Endothelial cell of umbilical vein (primary cell): Measurements from ENCODE around the gene LGR6. TPM values are rescaled to one million over a fixed set of nuclear protein-coding genes. Genes with fewer than 3 reads are reported as not detected.

ENCODE experiments used
- BruUV-seq: library from RNA; stranded (reverse); fragments of 400-500 nt; replicated peaks from 2 replicates; lab custom pipeline; 2021; lab: Mats Ljungman, UMichigan
- CTCF ChIA-PET: fragments of 300-600, 350-600 bp; sonication (Branson Sonifier 250); formaldehyde crosslinking; loops from one replicate; lab custom pipeline; 2021; ENCODE audit warnings: antibody characterized with exemption, inconsistent platforms; lab: Charles Lee
- POLR2A ChIA-PET: fragments of 300-600, 350-600 bp; sonication (Branson Sonifier 250); formaldehyde crosslinking; loops from one replicate; lab custom pipeline; 2021; ENCODE audit warnings: antibody characterized with exemption, inconsistent platforms; lab: Charles Lee
- DNase-seq: peaks from one replicate; pipeline ENCODE4 v3.0.0-alpha.2; 2011; ENCODE audit warnings: low read depth, low spot score
- FAIRE-seq: peaks from 2 replicates; lab custom pipeline; 2011; peaks lifted over from hg19 to GRCh38; lab: Jason Lieb, UNC
- H2AFZ ChIP-seq: 2 replicates; pipeline ENCODE4 v1.6.0; 2012; ENCODE audit warnings: low read depth, low read length, control low read depth, inconsistent platforms
- H3K27ac ChIP-seq: 2 replicates; pipeline ENCODE4 v1.5.1; 2011; ENCODE audit warnings: low read depth, mild to moderate bottlenecking, control low read depth, low read length, moderate library complexity; ENCODE audit not compliant: insufficient read depth
- H3K27me3 ChIP-seq, 2 experiments: 2 replicates each; pipeline versions ENCODE4 v1.6.0 to v1.6.1; 2011; ENCODE audit warnings: low read length in 2 of 2, mixed read lengths in 1 of 2; ENCODE audit not compliant: control insufficient read depth in 2 of 2, insufficient read depth in 2 of 2
- H3K36me3 ChIP-seq, 2 experiments: 2 replicates in 1 of 2; 3 replicates in 1 of 2; pipeline ENCODE4 v1.5.1; 2011; ENCODE audit warnings: low read length in 2 of 2, mild to moderate bottlenecking in 1 of 2, moderate library complexity in 1 of 2; ENCODE audit not compliant: control insufficient read depth in 2 of 2, insufficient read depth in 2 of 2; ENCODE audit errors: extremely low read depth in 1 of 2
- H3K4me1 ChIP-seq: 3 replicates; pipeline ENCODE4 v1.5.1; 2011; ENCODE audit warnings: mild to moderate bottlenecking, low read length; ENCODE audit not compliant: control insufficient read depth, insufficient read depth; ENCODE audit errors: extremely low read depth
- H3K4me2 ChIP-seq: 2 replicates; pipeline ENCODE4 v1.6.1; 2011; ENCODE audit warnings: low read length, control low read depth, mixed read lengths; ENCODE audit not compliant: insufficient read depth
- H3K4me3 ChIP-seq, 3 experiments: fragments of 200-600 bp in 1 of 3; sonication (generic), shearing (Covaris generic) in 1 of 3; replicated peaks in 1 of 3; 2 replicates each; pipeline ENCODE4 v1.5.1; 2011 to 2016; ENCODE audit warnings: control low read depth in 3 of 3, low read length in 3 of 3, mild to moderate bottlenecking in 2 of 3, inconsistent platforms in 1 of 3, low read depth in 1 of 3, moderate library complexity in 1 of 3; ENCODE audit not compliant: insufficient read depth in 1 of 3
- H3K79me2 ChIP-seq: 2 replicates; pipeline ENCODE4 v1.6.0; 2012; ENCODE audit warnings: low read length, inconsistent platforms; ENCODE audit not compliant: control insufficient read depth, insufficient read depth
- H3K9ac ChIP-seq: replicated peaks from 2 replicates; pipeline ENCODE3; 2011; ENCODE audit warnings: low read length, control low read depth; ENCODE audit not compliant: insufficient read depth; ENCODE audit errors: extremely low read depth
- H3K9me1 ChIP-seq: replicated peaks from 3 replicates; pipeline ENCODE4 v1.6.0; 2011; ENCODE audit warnings: mild to moderate bottlenecking, low read length; ENCODE audit not compliant: control insufficient read depth, insufficient read depth; ENCODE audit errors: extremely low read depth
- H3K9me3 ChIP-seq: replicated peaks from 2 replicates; pipeline ENCODE4 v1.5.1; 2012; ENCODE audit warnings: low read length, inconsistent platforms; ENCODE audit not compliant: control insufficient read depth, insufficient read depth
- H4K20me1 ChIP-seq: replicated peaks from 2 replicates; pipeline ENCODE3; 2011; ENCODE audit warnings: mild to moderate bottlenecking, low read length; ENCODE audit not compliant: control insufficient read depth, insufficient read depth; ENCODE audit errors: extremely low read depth
- EZH2 ChIP-seq: IDR thresholded peaks from 2 replicates; pipeline ENCODE4 v1.6.1; 2012; ENCODE audit warnings: borderline replicate concordance, low read depth, mild to moderate bottlenecking, moderate library complexity, low read length, inconsistent platforms; ENCODE audit not compliant: severe bottlenecking
- FOS ChIP-seq: IDR thresholded peaks from 2 replicates; pipeline ENCODE4 v1.6.1; 2011; ENCODE audit warnings: mild to moderate bottlenecking, low read length, moderate library complexity, borderline replicate concordance; ENCODE audit not compliant: insufficient read depth
- GATA2 ChIP-seq: IDR thresholded peaks from 2 replicates; pipeline ENCODE4 v1.7.0; 2011; ENCODE audit warnings: low read depth, mild to moderate bottlenecking, moderate library complexity, mixed read lengths, low read length; ENCODE audit not compliant: insufficient read length, insufficient read depth
- JUN ChIP-seq: IDR thresholded peaks from 2 replicates; pipeline ENCODE4 v1.6.1; 2011; ENCODE audit warnings: borderline replicate concordance, low read depth; ENCODE audit not compliant: insufficient read length, insufficient read depth
- MYC ChIP-seq: IDR thresholded peaks from one replicate; pipeline ENCODE4 v1.6.1; 2011; ENCODE audit warnings: mild to moderate bottlenecking, low read depth, low read length
- POLR2A ChIP-seq: IDR thresholded peaks from 2 replicates; pipeline ENCODE4 v1.6.1; 2012; ENCODE audit warnings: low read depth, mild to moderate bottlenecking, control low read depth, low read length
- POLR2AphosphoS5 ChIP-seq: IDR thresholded peaks from 2 replicates; pipeline ENCODE4 v1.6.1; 2012; ENCODE audit warnings: low read depth, mild to moderate bottlenecking, control low read depth, low read length, moderate library complexity; ENCODE audit not compliant: insufficient read depth
- dilution Hi-C: fragments of 300-500 bp; cut with MboI; formaldehyde crosslinking; loops from one replicate; pipeline ENCODE4 v1.15.0; 2019; ENCODE audit warnings: low sequenced_read_pairs; ENCODE audit not compliant: extremely low pct_ligation_motif_present
- intact Hi-C: fragments of 100-400 bp; cut with micrococcal nuclease; formaldehyde crosslinking; loops from one replicate; pipeline ENCODE4 v1.10.0; 2022
- polyA plus RNA-seq, 4 experiments: library from polyadenylated mRNA; depleted of rRNA in 3 of 4; stranded (reverse) in 3 of 4; unstranded in 1 of 4; fragments of >200 nt; gene quantifications; 2 replicates each; pipeline versions ENCODE4 v1.2.1 to v1.2.3, GENCODE V29; 2011 to 2012; ENCODE audit warnings: missing spikeins in 1 of 4
- total RNA-seq: library from RNA; stranded (reverse); gene quantifications from 2 replicates; pipeline ENCODE4 v1.2.3, GENCODE V29; 2021
- TF ChIP-seq, protein P1 (sequence below): IDR thresholded peaks from 2 replicates; pipeline ENCODE4 v1.6.1; 2011; ENCODE audit not compliant: insufficient read depth, insufficient read length
- TF ChIP-seq, protein P2 (sequence below), 2 donors: IDR thresholded peaks; 1 replicate in 1 of 2; 2 replicates in 1 of 2; pipeline ENCODE4 v1.5.1; 2011; ENCODE audit warnings: low read length in 2 of 2, mild to moderate bottlenecking in 2 of 2, moderate library complexity in 2 of 2, control low read depth in 1 of 2, inconsistent platforms in 1 of 2, low read depth in 1 of 2; ENCODE audit not compliant: insufficient read depth in 1 of 2; ENCODE audit errors: extremely low read depth in 1 of 2

Gene LGR6
- total and polyA plus RNA-seq, 2 donors (not counting 3 experiments of a cell fraction or from before 2014, with no cell fraction given): not detected

DNA sequence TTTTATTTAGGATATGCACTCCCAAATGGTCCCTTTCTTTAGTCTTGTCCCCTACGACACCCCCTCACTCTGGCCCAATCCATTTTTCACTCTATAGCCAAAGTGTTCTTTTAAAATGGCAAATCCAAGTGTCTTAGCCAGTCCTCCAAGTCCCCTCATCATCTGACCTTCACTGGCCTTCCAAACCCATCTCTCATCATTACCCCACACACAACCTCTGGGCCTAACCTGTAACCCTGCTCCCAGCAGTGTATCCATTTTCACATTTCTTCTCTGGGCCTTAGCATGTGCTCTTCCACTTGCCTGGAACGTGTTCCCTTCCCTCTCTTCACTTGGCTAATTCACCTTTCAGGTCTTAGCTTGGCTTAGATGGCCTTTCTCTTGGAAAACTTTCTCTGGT, 42.6 kb upstream of the LGR6 start:
- no peak for FAIRE-seq
- intact Hi-C loops: no loop called here
- no peak for DNase-seq
- ChIA-PET CTCF (no interaction called here), POLR2A (no interaction called here)
- H3K4me3 ChIP-seq: no peak overlapping the region
- BruUV-seq: no TSS peak
- no peaks in the 10 kb centered on the region for H3K79me2 ChIP-seq
- no peak overlapping the region for H3K27ac ChIP-seq
- no peaks in the 10 kb centered on the region for H3K27me3 ChIP-seq
- dilution Hi-C loops: no loop called here
- no peak overlapping the region for H2AFZ ChIP-seq
- no peaks in the 10 kb centered on the region for H3K9me3 ChIP-seq
- no peak for TF ChIP-seq POLR2A
- no peak for TF ChIP-seq GATA2
- no peak for TF ChIP-seq MYC
- TF ChIP-seq JUN: no peak
- TF ChIP-seq, protein P1, sequence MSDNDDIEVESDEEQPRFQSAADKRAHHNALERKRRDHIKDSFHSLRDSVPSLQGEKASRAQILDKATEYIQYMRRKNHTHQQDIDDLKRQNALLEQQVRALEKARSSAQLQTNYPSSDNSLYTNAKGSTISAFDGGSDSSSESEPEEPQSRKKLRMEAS: no peak
- no peak for TF ChIP-seq FOS
- TF ChIP-seq POLR2AphosphoS5: no peak
- TF ChIP-seq, protein P2, sequence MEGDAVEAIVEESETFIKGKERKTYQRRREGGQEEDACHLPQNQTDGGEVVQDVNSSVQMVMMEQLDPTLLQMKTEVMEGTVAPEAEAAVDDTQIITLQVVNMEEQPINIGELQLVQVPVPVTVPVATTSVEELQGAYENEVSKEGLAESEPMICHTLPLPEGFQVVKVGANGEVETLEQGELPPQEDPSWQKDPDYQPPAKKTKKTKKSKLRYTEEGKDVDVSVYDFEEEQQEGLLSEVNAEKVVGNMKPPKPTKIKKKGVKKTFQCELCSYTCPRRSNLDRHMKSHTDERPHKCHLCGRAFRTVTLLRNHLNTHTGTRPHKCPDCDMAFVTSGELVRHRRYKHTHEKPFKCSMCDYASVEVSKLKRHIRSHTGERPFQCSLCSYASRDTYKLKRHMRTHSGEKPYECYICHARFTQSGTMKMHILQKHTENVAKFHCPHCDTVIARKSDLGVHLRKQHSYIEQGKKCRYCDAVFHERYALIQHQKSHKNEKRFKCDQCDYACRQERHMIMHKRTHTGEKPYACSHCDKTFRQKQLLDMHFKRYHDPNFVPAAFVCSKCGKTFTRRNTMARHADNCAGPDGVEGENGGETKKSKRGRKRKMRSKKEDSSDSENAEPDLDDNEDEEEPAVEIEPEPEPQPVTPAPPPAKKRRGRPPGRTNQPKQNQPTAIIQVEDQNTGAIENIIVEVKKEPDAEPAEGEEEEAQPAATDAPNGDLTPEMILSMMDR (IDR thresholded peaks at IDR 0.05; ENCODE audit: extremely low read depth in 1 of 2, insufficient read depth in 1 of 2, low read depth in 1 of 2, low read length in 2 of 2): no peak
- TF ChIP-seq EZH2: no peak
- peaks cover 11% of the 10 kb centered on the region for H3K4me1 ChIP-seq
- H3K9me1 ChIP-seq: no peaks in the 10 kb centered on the region
- no peak overlapping the region for H3K4me2 ChIP-seq
- H3K36me3 ChIP-seq: no peaks in the 10 kb centered on the region
- H3K9ac ChIP-seq: no peak overlapping the region
- H4K20me1 ChIP-seq: no peaks in the 10 kb centered on the region
